ENCODE results near the gene SCO2.
A peak's percentile ranks its signal among the peaks of the same experiment; 100 is the strongest.
"Not testable (repeated sequence)": the region's sequence is repeated elsewhere in the genome, so short reads cannot be mapped to it uniquely, and the experiment has no call there.

Gene SCO2

DNA sequence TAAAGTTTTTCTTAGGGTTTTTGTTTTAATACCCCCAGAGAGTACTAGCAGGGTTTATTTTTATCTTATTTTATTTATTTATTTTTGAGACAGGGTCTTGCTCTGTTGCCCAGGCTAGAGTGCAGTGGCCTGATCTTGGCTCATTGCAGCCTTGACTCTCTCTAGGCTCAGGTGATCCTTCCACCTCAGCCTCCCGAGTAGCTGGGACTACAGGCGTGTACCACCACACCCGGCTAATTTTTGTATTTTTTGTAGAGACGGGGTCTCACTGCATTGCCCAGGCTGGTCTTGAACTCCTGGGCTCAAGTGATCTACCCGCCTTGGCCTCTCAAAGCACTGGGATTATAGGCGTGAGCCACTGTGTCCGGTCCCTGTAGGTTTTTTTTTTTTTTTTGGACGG lies 5.2 kb downstream of the SCO2 start:
- DNase-seq (ENCODE audit: low spot score) = not testable (repeated sequence)

DNA sequence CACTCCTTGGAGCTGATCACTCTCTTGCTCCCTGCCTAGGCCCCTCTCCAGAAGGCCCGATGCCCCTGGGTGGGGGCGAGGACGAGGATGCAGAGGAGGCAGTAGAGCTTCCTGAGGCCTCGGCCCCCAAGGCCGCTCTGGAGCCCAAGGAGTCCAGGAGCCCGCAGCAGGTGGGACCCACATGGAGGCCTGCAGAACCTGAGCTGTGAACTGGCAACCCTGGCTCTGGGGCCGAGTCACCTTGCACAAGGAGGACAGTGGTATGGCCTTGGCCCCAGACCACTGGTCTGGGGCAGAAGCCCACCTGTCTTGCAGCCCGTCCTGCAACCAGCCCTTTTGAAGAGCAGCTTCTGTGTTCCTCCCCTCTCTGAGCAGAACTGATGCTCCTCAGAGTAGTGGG lies 6.2 kb downstream of the SCO2 start:
- DNase-seq (ENCODE audit: low spot score) = no peak

DNA sequence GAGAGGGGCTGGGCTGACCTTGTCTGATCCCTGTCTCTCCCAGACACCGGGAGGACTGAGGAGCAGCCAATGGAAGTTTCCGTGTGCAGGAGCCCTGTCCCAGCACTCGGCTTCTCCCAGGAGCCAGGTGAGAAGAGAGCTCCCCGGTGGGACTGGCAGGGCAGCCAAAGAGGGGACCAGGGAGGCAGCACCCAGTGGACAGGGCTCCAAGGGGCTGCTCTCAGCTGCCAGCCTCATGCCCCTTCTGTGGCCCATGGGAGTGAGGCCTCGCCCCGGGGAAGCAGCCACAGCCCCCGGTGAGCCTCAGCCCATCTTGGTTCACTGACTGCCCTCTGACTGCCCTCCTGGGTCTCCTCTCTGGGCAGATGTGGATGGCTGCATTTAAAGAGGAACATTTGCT lies 6.8 kb downstream of the SCO2 start:
- no peak for DNase-seq (ENCODE audit: low spot score)

DNA sequence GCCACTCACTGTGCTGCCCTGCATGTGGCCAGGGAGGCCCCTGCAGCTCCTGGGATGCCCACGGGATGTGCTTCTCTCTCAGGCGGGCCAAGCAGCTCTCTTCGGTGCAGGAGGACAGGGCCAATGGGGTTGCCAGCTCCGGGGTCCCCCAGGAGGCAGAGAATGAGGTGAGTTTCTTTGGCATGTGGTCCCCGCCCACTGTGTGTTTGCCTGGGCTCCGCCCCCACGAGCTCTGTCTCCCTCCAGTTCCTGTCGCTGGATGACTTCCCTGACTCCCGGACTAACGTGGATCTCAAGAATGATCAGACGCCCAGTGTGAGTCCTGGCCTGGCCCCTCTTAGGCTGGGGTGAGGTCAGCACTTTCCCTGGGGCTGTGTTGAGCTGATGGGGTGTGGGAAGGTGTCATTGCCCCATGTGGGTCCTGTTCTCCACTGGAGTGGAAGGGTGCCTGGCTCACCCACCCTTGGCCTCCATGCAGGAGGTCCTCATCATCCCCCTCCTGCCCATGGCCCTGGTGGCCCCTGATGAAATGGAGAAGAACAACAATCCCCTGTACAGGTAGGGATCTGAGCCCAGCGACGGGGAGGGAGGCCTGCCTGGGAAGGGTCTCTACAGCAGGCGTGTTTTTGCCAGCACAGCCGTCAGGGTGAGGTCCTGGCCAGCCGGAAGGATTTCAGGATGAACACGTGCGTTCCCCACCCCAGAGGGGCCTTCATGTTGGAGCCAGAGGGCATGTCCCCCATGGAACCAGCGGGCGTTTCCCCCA lies 7.7 kb downstream of the SCO2 start:
- DNase-seq (ENCODE audit: low spot score) = no peak

DNA sequence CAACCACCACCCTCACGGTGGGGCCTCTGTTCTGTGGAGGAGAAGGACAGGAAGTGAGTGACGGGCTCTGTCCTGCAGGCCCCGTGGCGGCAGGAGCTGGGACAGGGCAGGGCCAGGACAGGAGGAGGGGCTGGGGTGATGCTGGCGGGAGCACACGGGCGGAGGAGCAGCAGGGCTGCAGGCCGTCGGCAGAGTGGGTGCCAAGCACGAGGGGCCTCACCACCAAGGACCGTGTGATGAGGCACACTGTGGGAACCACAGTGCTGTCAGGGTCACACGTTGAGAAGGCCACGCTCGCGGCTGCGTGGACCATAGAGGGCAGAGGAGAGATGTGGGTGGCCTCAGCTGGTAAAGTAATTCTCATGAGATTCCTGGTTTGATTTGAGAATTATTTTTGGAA lies 8.5 kb downstream of the SCO2 start:
- DNase-seq (ENCODE audit: low spot score) = no peak

DNA sequence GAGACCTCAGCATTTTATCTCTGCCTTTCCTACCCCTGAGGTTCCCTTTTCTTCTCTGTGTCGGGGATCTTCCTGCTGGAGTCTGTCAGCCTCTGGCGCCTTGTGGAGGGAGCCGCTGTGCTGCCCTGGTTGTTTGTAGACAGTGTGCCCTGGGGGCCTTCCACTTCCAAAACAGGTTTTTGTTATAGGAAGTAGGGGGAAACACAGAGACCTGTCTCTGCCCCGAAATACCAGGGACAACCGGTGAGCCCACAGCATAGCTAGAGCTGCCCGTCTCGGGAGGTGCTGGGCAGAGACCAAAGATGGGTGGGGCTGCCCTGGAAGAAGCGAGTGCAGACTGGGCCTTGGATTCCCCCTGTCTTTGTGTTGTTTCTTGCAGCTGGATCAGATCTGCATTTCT lies 9.3 kb downstream of the SCO2 start:
- no peak for DNase-seq (ENCODE audit: low spot score)

DNA sequence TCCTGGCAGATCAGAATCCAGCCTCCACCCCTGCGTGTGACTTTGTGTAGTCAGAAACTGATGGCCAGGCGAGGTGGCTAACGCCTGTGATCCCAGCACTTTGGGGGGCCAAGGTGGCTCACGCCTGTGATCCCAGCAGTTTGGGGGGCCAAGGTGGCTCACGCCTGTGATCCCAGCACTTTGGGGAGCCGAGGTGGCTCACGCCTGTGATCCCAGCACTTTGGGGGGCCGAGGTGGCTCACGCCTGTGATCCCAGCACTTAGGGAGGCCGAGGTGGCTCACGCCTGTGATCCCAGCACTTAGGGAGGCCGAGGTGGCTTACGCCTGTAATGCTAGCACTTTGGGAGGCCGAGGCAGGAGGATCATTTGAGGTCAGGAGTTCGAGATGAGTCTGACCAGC lies 12.2 kb downstream of the SCO2 start:
- DNase-seq (ENCODE audit: low spot score) = no peak

DNA sequence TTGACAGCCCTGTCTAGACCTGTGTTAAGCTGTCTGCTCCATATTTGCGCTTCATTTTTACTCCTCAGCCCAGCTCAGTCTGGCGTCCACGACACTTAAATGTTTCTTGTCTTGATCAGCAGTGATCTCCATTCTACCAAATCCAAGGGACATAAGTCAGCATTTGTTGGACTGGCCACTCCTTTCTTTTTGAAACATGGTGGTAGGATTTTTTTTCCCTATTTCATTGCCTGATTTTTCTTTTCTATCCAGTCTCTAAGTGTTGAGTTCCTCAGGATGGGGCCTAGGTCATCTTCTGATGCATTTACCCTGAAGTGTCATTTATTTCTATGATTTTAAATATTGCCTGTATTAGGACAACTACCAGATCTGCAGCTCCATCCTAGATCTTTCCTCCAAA lies 16.5 kb downstream of the SCO2 start:
- no peak for DNase-seq (ENCODE audit: low spot score)

DNA sequence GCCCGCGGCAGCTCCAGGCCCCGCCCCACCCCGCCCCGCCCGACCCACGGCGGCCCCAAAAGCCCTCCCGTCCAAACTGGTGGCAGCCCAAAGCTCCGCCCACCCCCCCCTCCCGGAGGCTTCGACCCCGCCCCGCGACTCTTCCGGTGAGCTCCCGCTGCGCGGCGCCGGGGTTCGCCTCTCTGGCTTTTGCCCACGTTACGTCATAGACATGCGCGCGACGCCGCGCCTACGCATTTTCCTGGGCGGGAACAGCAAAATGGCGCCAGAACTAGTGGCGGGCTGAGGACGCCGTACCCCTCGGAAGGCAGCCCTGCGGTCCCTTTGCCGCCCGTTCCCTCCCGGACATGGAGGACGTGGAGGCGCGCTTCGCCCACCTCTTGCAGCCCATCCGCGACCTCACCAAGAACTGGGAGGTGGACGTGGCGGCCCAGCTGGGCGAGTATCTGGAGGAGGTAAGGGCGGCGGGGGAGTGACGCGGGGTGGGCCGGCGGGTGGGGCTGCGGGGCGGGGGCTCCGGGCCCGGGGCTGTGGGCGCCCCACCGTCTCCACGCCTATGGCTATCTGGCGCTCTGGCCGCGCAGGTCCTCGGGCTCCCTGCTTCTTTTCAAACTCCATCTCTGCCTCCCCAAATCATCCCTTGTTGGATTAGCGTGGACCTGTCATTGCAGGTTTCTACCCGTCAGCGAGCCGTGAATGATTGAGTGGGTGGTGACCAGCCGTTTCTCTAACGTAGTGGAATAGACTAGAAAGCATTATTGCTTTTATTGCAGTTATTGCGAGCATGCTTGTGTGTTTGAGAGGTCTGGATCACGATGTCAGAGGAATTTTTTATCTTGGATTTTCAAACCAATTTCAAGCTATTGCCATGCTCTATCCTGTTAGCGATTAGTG lies 17.2 kb downstream of the SCO2 start, which contains the start of gene NCAPH2:
Gene NCAPH2, plus strand, starts transcription at position 234 of the 894 bp plus-strand sequence. Its CDS starts 114 bp downstream, at position 348.
- DNase-seq (ENCODE audit: low spot score) = no peak

DNA sequence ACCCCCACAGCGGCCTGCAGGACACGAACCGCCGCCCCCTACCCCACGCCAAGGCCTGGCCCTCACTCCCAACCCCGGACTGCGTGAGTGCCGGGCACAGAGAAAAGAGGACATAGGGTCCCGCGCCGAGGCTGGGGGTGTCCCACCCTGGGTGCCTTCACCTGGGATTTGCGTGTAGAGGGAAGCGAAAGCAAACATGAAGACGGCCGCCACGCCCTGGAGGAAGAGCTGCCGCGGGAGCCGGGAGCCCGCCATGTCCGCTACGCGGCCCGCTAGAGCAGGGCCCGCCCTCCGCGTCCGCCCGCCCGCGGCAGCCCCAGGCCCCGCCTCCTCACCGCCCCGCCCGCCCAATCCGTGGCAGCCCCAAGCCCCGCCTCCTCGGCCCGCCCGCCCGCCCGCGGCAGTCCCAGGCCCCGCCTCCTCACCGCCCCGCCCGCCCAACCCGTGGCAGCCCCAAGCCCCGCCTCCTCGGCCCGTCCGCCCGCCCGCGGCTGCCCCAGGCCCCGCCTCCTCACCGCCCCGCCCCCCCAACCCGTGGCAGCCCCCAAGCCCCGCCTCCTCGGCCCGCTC lies 17.9 kb downstream of the SCO2 start, which contains the start of gene LMF2:
Gene LMF2, minus strand, starts transcription at position 282 of the 570 bp plus-strand sequence. Its CDS starts 27 bp downstream, at position 255.
- peak; percentile 96 for DNase-seq (ENCODE audit: low spot score)

DNA sequence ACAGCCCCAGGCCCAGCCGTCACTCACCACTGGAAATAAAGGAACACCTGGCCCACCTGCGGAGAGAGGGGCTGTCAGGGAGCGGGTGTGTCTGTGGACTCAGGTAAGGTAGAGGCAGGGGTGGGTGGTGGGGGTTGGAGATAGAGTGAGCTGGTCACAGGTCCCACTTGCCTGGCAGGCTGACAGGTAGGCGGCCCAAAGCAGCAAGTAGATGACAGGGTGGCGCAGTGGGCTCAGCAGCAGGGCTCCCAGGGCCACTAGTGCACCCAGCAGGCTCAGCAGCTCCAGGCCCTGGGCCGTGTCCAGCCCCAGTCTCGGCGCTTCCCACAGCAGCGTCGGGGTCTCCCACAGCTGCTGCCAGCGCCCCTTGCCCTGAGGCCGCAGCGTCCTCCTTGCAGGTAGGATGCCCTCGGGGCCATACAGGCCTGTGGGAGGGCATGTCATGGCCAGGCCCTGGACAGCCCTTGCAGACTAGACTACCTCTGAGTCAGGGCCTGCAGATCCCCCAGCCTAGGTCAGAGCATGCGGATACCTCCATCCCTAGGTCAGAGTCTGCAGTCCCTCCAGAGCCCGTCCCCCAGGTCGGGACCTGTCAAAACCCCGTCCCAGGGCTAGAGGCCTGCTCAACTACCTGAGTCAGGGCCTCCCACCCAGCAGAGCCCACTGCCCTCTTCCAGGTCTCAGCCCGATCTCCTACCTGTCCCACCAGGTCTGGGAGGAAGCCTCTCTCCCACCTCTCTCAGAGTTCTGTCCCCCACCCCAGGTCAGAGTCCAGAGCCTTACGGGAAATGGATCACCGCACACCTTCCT lies 18.6 kb downstream of the SCO2 start:
- DNase-seq (ENCODE audit: low spot score) = no peak

DNA sequence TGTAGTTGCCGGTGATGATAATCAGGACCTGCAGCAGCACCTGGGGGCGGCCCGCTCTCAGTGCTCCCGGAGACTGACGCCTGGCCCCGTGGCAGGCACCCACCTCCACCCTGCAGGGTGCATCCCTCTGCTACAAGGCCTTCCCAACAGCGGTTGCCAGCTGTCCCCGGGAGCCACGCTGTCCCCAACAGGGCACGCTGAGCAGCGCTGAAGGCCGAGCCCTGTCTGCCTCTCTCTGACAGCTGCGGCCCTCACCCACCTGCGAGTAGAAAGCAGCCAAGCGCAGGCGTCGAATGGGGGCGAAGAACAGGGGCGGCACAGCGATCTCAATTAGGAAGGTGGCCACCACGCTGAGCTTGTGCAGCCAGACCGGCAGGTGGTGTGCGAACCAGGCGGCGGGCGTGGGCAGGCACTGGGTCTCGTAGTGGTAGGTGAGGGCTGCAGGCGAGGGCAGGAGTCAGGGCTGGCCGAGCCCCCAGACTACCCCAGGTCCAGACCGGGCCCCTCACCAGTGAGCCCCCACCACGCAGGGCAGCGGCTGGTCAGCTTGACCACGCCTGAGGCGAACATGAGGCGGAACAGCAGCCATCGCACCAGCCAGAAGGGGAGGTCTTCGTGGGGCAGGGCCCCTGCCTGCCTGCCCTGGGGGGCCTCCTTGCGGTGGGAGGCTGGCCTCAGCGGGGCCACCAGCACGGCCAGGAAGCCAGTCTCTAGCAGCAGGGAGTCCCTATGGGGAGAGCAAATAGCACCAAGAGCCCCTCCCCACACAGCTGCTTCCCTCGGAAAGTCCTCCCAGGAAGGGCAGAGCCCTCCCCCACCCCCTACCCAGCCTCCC lies 19.4 kb downstream of the SCO2 start:
- no peak for DNase-seq (ENCODE audit: low spot score)

DNA sequence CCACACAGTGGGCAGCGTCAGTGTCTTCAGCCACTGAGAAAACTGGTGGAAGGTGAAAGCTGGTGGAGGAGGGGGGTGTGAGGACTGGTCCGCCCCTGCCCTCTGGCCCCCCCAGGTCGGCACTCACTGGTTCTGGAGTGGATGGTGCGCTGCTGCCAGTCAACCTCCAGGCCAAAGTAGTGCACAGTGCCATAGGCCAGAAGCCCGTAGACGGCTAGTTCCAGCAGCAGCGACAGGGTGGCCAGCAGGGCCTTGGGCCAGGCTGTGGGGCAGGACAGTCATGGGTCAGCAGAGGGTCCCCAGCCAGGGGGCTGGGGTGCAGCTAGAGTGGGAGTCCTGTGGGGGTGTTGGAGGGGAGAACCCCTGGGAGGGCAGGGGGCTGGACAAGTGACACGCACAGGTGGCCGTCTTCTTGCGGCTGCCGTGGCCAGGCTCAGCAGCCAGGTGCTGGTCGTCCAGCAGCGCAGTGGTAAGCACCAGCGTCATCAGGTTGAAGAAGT lies 20.1 kb downstream of the SCO2 start:
- DNase-seq (ENCODE audit: low spot score) = no peak

DNA sequence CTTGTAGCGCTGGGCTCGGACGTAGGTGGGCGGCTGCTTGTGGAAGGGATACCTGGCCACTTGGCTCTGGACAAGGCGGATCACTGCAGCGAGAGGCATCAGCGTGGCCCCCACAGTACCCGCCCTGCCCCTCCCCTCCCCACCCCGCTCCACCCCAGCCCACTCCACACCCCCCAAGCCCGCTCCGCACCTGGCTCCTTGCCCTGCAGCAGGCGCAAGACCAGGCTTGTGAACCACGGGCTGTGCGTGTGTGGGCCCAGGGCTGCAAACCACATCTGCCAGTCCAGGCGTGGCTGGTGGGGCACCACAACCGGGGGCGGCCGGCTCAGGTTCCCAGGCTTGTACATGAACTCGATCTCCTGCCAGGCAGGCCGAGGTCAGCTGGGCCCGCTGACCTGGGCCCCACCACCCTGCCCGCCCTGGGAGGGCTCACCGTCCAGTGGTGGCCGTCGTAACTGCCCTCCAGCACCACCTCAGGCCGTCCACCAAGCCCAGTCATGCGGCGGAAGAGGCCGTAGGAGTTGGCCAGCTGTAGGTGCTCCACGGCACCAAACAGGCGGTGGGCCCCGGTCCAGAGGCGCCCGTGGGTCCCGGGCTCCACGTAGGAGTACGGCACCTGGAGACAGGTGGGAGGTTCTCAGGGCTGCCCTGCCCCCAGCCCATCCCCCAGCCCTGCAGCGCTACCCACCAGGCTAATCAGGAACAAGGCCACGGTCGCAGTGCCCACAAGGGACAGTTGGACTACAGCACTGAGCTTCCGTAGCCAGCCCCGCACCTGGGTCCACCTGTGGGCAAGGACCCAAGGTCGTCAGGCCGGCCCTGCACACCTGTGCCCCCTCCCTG lies 20.8 kb downstream of the SCO2 start:
- no peak for DNase-seq (ENCODE audit: low spot score)

DNA sequence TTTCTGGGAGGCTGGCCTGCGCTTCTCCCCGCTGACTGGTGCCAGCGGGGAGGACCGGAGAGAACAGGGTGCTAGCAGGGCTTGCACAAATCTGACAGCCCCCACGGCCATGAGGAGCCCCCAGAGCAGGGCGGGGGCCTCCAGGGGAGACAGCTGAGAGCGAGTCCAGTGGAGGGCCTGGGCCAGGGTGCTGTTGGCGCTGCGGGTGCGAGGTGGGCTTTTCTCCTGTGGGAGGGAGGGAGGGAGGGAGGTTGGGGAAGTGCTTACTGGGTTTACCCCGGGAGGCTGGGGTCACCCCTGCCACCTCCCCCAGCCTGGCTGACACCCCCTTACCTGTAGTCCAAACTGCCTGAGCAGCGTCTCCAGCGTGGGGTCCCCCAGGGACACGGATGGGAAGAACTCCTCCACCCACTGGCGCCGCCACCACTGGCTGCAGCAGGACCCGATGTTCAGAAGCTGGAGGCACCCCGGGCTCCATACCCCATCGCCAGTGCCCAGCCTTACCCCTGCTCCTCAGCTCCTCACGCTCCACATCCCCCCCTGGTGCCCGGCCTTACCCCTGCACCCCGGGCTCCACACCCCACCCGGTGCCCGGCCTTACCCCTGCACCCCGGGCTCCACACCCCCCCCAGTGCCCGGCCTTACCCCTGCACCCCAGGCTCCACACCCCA lies 21.8 kb downstream of the SCO2 start:
- DNase-seq (ENCODE audit: low spot score) = no peak

DNA sequence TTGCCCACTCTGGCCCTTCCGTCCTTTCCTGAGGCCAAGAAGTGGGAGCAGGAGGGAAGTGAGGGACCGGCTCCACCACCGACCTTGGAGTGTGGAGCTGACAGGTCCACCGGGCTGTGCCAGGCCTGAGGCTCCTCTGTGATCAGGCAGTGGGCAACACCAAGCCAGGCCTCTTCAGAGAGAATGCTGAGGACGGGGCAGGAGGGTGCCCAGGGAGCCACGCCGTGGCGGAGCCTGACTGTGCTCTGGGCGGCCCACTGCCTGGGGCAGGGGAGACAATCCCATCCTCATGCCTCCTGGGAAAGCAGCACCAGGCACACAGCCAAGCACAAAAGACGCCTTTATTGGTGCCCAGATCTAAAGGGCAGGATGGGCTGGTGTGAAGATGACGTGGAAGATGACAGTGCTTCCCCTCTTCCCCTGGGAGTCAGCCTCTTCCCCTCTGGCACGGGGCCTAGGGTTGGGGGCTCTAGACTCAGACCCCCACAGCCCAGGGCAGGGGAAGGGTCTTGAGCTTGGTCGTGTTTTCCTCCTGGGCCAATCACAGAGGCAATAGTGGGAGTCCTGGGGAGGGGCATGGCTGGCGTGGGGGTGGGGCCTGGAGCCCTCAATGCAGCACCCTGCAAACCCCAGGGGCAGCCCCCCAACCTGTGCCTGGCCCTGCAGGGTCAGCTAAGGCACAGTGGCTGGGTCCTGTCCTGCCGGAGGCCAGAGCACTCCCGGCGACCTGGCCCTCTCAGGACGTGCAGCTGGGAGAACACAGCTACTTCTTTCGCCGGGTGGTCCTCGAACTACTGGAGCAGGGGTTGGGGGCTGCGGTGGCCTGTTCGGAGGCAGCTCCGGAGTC lies 22.5 kb downstream of the SCO2 start:
- DNase-seq (ENCODE audit: low spot score) = no peak

DNA sequence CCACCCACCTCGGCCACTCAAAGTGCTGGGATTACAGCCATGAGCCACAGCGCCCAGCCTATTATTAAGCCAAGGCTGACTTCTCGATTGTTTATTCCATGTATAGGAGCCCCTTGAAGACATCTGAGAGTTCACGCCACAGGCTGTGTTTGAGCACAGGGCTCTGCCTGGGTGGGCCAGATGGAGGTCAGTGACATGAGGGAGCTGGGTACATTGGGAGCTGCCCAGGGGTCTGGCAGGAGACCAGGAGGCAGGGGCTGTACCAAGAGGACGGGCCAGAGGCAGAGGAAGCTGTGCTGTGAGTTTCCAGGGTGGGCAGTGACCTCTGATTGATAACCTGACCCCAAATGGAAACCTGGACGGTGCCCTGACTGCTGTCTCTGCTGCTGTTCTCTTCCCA lies 23.3 kb downstream of the SCO2 start:
- no peak for DNase-seq (ENCODE audit: low spot score)

DNA sequence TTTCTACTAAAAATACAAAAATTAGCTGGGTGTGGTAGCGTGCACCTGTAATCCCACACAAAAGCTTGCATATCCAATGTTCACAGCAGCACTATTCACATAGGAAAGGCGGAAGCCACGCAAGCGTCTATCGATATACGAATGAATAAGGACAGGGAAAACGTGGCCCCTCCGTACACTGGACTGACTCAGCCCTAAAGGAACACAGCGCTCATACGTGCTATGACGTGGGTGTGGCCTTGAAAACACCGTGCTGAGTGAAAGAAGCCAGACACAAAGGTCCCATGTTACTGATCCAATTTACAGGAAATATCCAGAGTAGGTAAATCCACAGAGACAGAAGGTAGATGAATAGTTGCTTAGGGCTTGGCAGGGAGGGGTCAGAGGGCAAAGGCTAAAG lies 24.9 kb downstream of the SCO2 start:
- no peak for DNase-seq (ENCODE audit: low spot score)

Measured in globus pallidus (tissue), 1 donor.